SK-N-SH treated with all-trans-retinoic acid at 6 μM for 48 hours (cell line): ENCODE measurements around the gene TSPAN14.

Source experiments
- CSRNP3 ChIP-seq: fragments of 250-450 bp; sonication (Bioruptor Pico); IDR thresholded peaks from 2 replicates; pipeline ENCODE4 v1.5.1; 2021; ENCODE audit warnings: mild to moderate bottlenecking, moderate library complexity
- ZFP30 ChIP-seq: fragments of 450-650 bp; formaldehyde crosslinking; IDR thresholded peaks from 2 replicates; pipeline ENCODE4 v1.5.0; 2022; ENCODE audit warnings: mild to moderate bottlenecking, moderate library complexity
- TF ChIP-seq, protein P1 (sequence below): fragments of 250-450 bp; sonication (Bioruptor Pico); IDR thresholded peaks from 2 replicates; pipeline ENCODE4 v1.8.0; 2020; ENCODE audit warnings: mild to moderate bottlenecking, moderate library complexity, borderline replicate concordance
- TF ChIP-seq, protein P2 (sequence below): fragments of 250-450 bp; sonication (Bioruptor Pico); IDR thresholded peaks from 2 replicates; pipeline ENCODE4 v1.5.0; 2020; ENCODE audit warnings: mild to moderate bottlenecking, moderate library complexity

GRCh38 chr10:80536361-80536835 lies 82.3 kb downstream of the TSPAN14 start:
- TF ChIP-seq, protein P1, sequence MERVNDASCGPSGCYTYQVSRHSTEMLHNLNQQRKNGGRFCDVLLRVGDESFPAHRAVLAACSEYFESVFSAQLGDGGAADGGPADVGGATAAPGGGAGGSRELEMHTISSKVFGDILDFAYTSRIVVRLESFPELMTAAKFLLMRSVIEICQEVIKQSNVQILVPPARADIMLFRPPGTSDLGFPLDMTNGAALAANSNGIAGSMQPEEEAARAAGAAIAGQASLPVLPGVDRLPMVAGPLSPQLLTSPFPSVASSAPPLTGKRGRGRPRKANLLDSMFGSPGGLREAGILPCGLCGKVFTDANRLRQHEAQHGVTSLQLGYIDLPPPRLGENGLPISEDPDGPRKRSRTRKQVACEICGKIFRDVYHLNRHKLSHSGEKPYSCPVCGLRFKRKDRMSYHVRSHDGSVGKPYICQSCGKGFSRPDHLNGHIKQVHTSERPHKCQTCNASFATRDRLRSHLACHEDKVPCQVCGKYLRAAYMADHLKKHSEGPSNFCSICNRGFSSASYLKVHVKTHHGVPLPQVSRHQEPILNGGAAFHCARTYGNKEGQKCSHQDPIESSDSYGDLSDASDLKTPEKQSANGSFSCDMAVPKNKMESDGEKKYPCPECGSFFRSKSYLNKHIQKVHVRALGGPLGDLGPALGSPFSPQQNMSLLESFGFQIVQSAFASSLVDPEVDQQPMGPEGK (CRISPR knock-in tag) = no peak
- TF ChIP-seq ZFP30 (no peak), CSRNP3 (CRISPR knock-in tag) (no peak)
- TF ChIP-seq, protein P2, sequence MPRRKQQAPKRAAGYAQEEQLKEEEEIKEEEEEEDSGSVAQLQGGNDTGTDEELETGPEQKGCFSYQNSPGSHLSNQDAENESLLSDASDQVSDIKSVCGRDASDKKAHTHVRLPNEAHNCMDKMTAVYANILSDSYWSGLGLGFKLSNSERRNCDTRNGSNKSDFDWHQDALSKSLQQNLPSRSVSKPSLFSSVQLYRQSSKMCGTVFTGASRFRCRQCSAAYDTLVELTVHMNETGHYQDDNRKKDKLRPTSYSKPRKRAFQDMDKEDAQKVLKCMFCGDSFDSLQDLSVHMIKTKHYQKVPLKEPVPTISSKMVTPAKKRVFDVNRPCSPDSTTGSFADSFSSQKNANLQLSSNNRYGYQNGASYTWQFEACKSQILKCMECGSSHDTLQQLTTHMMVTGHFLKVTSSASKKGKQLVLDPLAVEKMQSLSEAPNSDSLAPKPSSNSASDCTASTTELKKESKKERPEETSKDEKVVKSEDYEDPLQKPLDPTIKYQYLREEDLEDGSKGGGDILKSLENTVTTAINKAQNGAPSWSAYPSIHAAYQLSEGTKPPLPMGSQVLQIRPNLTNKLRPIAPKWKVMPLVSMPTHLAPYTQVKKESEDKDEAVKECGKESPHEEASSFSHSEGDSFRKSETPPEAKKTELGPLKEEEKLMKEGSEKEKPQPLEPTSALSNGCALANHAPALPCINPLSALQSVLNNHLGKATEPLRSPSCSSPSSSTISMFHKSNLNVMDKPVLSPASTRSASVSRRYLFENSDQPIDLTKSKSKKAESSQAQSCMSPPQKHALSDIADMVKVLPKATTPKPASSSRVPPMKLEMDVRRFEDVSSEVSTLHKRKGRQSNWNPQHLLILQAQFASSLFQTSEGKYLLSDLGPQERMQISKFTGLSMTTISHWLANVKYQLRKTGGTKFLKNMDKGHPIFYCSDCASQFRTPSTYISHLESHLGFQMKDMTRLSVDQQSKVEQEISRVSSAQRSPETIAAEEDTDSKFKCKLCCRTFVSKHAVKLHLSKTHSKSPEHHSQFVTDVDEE (CRISPR knock-in tag) = no peak
